ENCODE measurements around the gene SEMA5B. TPM values are rescaled to one million over a fixed set of nuclear protein-coding genes. Genes with fewer than 3 reads are reported as not detected.

SEMA5B gene
- total RNA-seq, 4 donors from 2014 or later = 0.16 to 1.2 (median 0.70) TPM

GRCh38 chr3:123008840-123009239 is 18.7 kb downstream of the SEMA5B start:
- no peak for DNase-seq (ENCODE audit: low spot score)
- TF ChIP-seq CTCF (IDR thresholded peaks at IDR 0.05) = no peak
- ATAC-seq (ENCODE audit: low FRiP score) = no peak

GRCh38 chr3:123006609-123007008 is 21.0 kb downstream of the SEMA5B start:
- DNase-seq (ENCODE audit: low spot score) (no peak), ATAC-seq (ENCODE audit: low FRiP score) (no peak)
- no peak for TF ChIP-seq CTCF (IDR thresholded peaks at IDR 0.05)

GRCh38 chr3:123005291-123005690 is 22.3 kb downstream of the SEMA5B start:
- TF ChIP-seq CTCF (IDR thresholded peaks at IDR 0.05) = no peak
- DNase-seq (ENCODE audit: low spot score) (no peak), ATAC-seq (ENCODE audit: low FRiP score) (no peak)

- no peak for TF ChIP-seq CTCF (IDR thresholded peaks at IDR 0.05)
- ATAC-seq (ENCODE audit: low FRiP score) (no peak), DNase-seq (ENCODE audit: low spot score) (no peak)
Observed at GRCh38 chr3:123004201-123004918, 23.2 kb downstream of the SEMA5B start.

- no peak for ATAC-seq (ENCODE audit: low FRiP score)
- TF ChIP-seq CTCF (IDR thresholded peaks at IDR 0.05) = no peak
- DNase-seq (ENCODE audit: low spot score) = no peak
Observed at GRCh38 chr3:123002749-123003497, 24.6 kb downstream of the SEMA5B start.

GRCh38 chr3:123002100-123002748 is 25.3 kb downstream of the SEMA5B start:
- ATAC-seq (ENCODE audit: low FRiP score) (no peak), DNase-seq (ENCODE audit: low spot score) (no peak)
- no peak for TF ChIP-seq CTCF (IDR thresholded peaks at IDR 0.05)

All from omental fat pad (tissue), 4 donors.